GM19438 (cell line): ENCODE results near the gene SLC12A8.

ENCODE experiments used
- ATAC-seq: cut with Tn5 transposase; IDR thresholded peaks from one replicate; pipeline ENCODE4 v1.9.1; 2021; ENCODE audit warnings: low read depth; ENCODE audit not compliant: unreplicated experiment

Gene SLC12A8

GRCh38 chr3:125118600-125118999 is 93.9 kb downstream of the SLC12A8 start:
- ATAC-seq = no peak

- no peak for ATAC-seq
Measured at GRCh38 chr3:125117631-125118191, 94.8 kb downstream of the SLC12A8 start.

GRCh38 chr3:125116311-125117080 is 96.1 kb downstream of the SLC12A8 start:
- ATAC-seq = no peak

- no peak for ATAC-seq
Measured at GRCh38 chr3:125115640-125116039, 96.9 kb downstream of the SLC12A8 start.

- no peak for ATAC-seq
Measured at GRCh38 chr3:125112981-125113380, 99.6 kb downstream of the SLC12A8 start.

GRCh38 chr3:125110876-125111480 is 101.6 kb downstream of the SLC12A8 start:
- ATAC-seq = no peak

GRCh38 chr3:125110016-125110875 is 102.3 kb downstream of the SLC12A8 start:
- no peak for ATAC-seq

GRCh38 chr3:125109536-125109925 is 103.0 kb downstream of the SLC12A8 start:
- no peak for ATAC-seq

GRCh38 chr3:125108833-125109535 is 103.6 kb downstream of the SLC12A8 start:
- ATAC-seq = no peak

GRCh38 chr3:125107861-125108567 is 104.5 kb downstream of the SLC12A8 start:
- no peak for ATAC-seq

GRCh38 chr3:125107363-125107762 is 105.2 kb downstream of the SLC12A8 start:
- ATAC-seq = no peak

- no peak for ATAC-seq
Measured at GRCh38 chr3:125105116-125105515, 107.4 kb downstream of the SLC12A8 start.

GRCh38 chr3:125104639-125105038 is 107.9 kb downstream of the SLC12A8 start:
- no peak for ATAC-seq

- ATAC-seq = no peak
Measured at GRCh38 chr3:125103406-125103805, 109.1 kb downstream of the SLC12A8 start.

- no peak for ATAC-seq
Measured at GRCh38 chr3:125102470-125102869, 110.1 kb downstream of the SLC12A8 start.

- no peak for ATAC-seq
Measured at GRCh38 chr3:125098611-125099291, 113.8 kb downstream of the SLC12A8 start.

GRCh38 chr3:125090649-125091048 is 121.9 kb downstream of the SLC12A8 start:
- no peak for ATAC-seq

- no peak for ATAC-seq
Measured at GRCh38 chr3:125087768-125088391, 124.7 kb downstream of the SLC12A8 start.

- no peak for ATAC-seq
Measured at GRCh38 chr3:125085166-125085565, 127.4 kb downstream of the SLC12A8 start.
